ENCODE measurements around the gene ADGRG3.
A peak's percentile ranks its signal among the peaks of the same experiment; 100 is the strongest.

ADGRG3 gene

GRCh38 chr16:57736419-57737351 is 68.6 kb downstream of the ADGRG3 start:
- peak; percentile 28 for DNase-seq (ENCODE audit: low read depth)
- peak overlapping the region; percentile 76 for H3K4me3 ChIP-seq (ENCODE audit: low read length)
- TF ChIP-seq, protein P1, sequence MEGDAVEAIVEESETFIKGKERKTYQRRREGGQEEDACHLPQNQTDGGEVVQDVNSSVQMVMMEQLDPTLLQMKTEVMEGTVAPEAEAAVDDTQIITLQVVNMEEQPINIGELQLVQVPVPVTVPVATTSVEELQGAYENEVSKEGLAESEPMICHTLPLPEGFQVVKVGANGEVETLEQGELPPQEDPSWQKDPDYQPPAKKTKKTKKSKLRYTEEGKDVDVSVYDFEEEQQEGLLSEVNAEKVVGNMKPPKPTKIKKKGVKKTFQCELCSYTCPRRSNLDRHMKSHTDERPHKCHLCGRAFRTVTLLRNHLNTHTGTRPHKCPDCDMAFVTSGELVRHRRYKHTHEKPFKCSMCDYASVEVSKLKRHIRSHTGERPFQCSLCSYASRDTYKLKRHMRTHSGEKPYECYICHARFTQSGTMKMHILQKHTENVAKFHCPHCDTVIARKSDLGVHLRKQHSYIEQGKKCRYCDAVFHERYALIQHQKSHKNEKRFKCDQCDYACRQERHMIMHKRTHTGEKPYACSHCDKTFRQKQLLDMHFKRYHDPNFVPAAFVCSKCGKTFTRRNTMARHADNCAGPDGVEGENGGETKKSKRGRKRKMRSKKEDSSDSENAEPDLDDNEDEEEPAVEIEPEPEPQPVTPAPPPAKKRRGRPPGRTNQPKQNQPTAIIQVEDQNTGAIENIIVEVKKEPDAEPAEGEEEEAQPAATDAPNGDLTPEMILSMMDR (conservative IDR thresholded peaks at IDR 0.05; ENCODE audit: low read depth, low read length), result peak; percentile 15

- TF ChIP-seq, protein P1 (conservative IDR thresholded peaks at IDR 0.05; ENCODE audit: low read depth, low read length), result no peak
- no peak overlapping the region for H3K4me3 ChIP-seq (ENCODE audit: low read length)
- no peak for DNase-seq (ENCODE audit: low read depth)
These were observed 70.7 kb downstream of the ADGRG3 start for GRCh38 chr16:57738844-57739243.
